LNCaP clone FGC (cell line): ENCODE measurements around the gene MYOM3.
A peak's percentile ranks its signal among the peaks of the same experiment; 100 is the strongest.

ENCODE experiments used
- DNase-seq: peaks from one replicate; pipeline ENCODE4 v3.0.0-alpha.2; 2011; ENCODE audit warnings: low read depth
- H3K4me3 ChIP-seq: 2 replicates; pipeline ENCODE4 v1.5.1; 2011; ENCODE audit warnings: mild to moderate bottlenecking, low read depth, low read length, control low read depth
- CTCF ChIP-seq: IDR thresholded peaks from 2 replicates; pipeline ENCODE4 v1.5.1; 2012; ENCODE audit warnings: mild to moderate bottlenecking; ENCODE audit not compliant: control insufficient read depth, insufficient read depth; ENCODE audit errors: extremely low read depth

MYOM3 gene

GRCh38 chr1:24085546-24085945 is 26.4 kb downstream of the MYOM3 start:
- DNase-seq = no peak
- H3K4me3 ChIP-seq = no peak overlapping the region
- no peak for TF ChIP-seq CTCF

DNA sequence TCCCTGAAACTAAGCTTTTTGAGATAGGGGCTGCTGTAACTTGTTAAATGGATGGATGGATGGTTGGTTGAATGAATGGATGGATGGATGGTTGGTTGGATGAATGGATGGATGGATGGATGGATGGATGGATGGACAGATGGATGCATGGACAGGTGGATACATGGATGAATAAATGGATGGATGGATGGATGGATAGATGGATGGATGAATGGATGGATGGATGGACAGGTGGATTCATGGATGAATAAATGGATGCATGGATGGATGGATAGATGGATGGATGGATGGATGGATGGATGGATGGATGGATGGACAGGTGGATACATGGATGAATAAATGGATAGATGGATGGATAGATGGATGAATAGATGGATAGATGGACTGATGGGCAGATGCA is 26.9 kb downstream of the MYOM3 start:
- DNase-seq = no peak
- no peak overlapping the region for H3K4me3 ChIP-seq
- TF ChIP-seq CTCF = no peak

DNA sequence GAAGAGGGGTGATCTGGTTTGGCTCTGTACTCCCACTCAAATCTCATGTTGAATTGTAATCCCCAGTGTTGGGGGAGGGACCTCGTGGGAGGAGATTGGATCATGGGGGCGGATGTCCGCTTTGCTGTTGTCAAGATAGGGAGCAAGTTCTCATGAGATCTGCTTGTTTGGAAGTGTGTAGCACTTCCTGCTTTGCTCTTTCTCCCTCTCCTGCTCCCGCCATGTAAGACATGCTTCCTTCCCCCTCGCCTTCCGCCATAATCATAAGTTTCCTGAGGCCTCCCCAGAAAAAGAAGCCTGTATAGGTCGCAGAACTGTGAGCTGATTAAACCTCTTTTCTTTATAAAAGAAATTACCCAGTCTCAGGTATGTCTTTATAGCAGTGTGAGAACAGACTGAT is 27.9 kb downstream of the MYOM3 start:
- no peak overlapping the region for H3K4me3 ChIP-seq
- no peak for DNase-seq
- TF ChIP-seq CTCF = no peak

- H3K4me3 ChIP-seq = no peak overlapping the region
- DNase-seq = no peak
- TF ChIP-seq CTCF = no peak
Measured at GRCh38 chr1:24082372-24082771, 29.6 kb downstream of the MYOM3 start.

DNA sequence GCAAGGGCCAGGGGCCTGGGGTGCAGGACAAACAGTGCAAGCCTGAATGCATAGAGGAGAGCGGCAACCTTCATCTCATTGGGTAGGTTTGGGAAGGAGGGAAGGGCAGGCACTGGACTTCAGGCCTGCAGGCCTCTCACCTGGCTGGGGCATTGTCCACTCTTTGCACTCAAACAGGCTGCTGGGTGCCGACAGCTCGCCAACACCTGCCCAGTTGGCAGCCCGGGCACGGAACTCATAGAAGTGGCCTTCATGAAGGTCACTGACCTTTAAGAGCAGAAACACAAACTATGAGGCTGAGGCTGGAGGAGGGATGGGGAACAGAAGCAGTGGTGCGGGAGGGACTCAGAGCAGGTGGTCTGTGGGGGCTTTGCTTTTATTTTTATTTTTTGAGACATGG is 30.7 kb downstream of the MYOM3 start:
- TF ChIP-seq CTCF = no peak
- no peak overlapping the region for H3K4me3 ChIP-seq
- DNase-seq = no peak

GRCh38 chr1:24080131-24080530 is 31.8 kb downstream of the MYOM3 start:
- TF ChIP-seq CTCF = no peak
- H3K4me3 ChIP-seq = no peak overlapping the region
- DNase-seq = peak; percentile 14

GRCh38 chr1:24077278-24077978 is 34.5 kb downstream of the MYOM3 start:
- no peak overlapping the region for H3K4me3 ChIP-seq
- no peak for TF ChIP-seq CTCF
- DNase-seq = no peak
